ENCODE measurements around the gene IL17F. TPM values are rescaled to one million over a fixed set of nuclear protein-coding genes. Genes with fewer than 3 reads are reported as not detected.

IL17F gene
- total RNA-seq, 1 donor from 2014 or later = not detected

DNA sequence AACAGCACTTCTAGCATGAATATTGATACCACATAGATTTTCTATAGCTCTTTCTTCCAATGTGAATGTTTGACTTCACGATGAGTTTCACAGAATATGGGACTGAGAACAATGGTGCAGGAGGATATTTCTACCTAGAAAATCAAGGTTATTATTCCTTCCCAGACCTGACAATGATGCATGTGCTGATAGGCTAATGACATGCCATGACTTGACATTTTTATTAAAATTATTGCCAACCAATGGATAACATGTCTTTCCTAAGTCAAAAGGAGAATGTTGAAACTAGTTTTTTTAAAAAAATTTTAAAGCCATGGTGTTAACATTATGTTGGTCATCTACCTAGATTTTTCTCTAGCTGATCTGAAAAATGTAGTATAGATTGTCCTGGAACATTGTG lies 57.2 kb downstream of the IL17F start:
- Histone ChIP-seq H3K9me3 (no peaks in the 10 kb centered on the region), H3K27ac (no peak overlapping the region), H3K4me3 (no peak overlapping the region), H3K4me1 (no peaks in the 10 kb centered on the region), H3K36me3 (no peaks in the 10 kb centered on the region), H3K27me3 (no peaks in the 10 kb centered on the region)
- TF ChIP-seq, protein P1, sequence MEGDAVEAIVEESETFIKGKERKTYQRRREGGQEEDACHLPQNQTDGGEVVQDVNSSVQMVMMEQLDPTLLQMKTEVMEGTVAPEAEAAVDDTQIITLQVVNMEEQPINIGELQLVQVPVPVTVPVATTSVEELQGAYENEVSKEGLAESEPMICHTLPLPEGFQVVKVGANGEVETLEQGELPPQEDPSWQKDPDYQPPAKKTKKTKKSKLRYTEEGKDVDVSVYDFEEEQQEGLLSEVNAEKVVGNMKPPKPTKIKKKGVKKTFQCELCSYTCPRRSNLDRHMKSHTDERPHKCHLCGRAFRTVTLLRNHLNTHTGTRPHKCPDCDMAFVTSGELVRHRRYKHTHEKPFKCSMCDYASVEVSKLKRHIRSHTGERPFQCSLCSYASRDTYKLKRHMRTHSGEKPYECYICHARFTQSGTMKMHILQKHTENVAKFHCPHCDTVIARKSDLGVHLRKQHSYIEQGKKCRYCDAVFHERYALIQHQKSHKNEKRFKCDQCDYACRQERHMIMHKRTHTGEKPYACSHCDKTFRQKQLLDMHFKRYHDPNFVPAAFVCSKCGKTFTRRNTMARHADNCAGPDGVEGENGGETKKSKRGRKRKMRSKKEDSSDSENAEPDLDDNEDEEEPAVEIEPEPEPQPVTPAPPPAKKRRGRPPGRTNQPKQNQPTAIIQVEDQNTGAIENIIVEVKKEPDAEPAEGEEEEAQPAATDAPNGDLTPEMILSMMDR (IDR thresholded peaks at IDR 0.05) = no peak
- intact Hi-C loops (cut with DNase I) = no loop called here
- no peak for DNase-seq (ENCODE audit: low spot score in 2 of 2)

Other genes with a start within 250 kb of the IL17F start
- gene PKHD1, start 156.9 kb downstream of the IL17F start, total RNA-seq = not detected
- gene IL17A, start 58.1 kb downstream of the IL17F start, total RNA-seq = not detected
- 44.6 TPM for gene MCM3, start 40.2 kb upstream of the IL17F start, total RNA-seq
- 6.1 TPM for gene PAQR8, start 117.7 kb upstream of the IL17F start, total RNA-seq
- gene EFHC1, start 175.8 kb upstream of the IL17F start, total RNA-seq = 7.3 TPM

All from ascending aorta (tissue), 2 donors.